Smooth muscle cell (in vitro differentiated cells): ENCODE data around the gene KIF3B. TPM values are rescaled to one million over a fixed set of nuclear protein-coding genes. Genes with fewer than 3 reads are reported as not detected.

ENCODE experiments used
- DNase-seq: peaks from one replicate; lab custom pipeline; 2025; ENCODE audit not compliant: unreplicated experiment; lab: John Stamatoyannopoulos, UW
- H2AFZ ChIP-seq: fragments of 200-600 bp; sonication (generic); 2 replicates; pipeline ENCODE4 v1.6.0; 2016; ENCODE audit warnings: antibody characterized with exemption, low read depth, mild to moderate bottlenecking
- H3F3A ChIP-seq: fragments of 200-600 bp; sonication (generic); 2 replicates; pipeline ENCODE4 v1.6.0; 2017; ENCODE audit warnings: antibody characterized with exemption, low read depth
- H3K27ac ChIP-seq: fragments of 200-600 bp; sonication (generic); 2 replicates; pipeline ENCODE4 v1.5.1; 2016; ENCODE audit warnings: low read depth, mild to moderate bottlenecking
- H3K27me3 ChIP-seq: fragments of 200-600 bp; sonication (generic); 2 replicates; pipeline ENCODE4 v1.6.1; 2016; ENCODE audit warnings: low read depth, mild to moderate bottlenecking
- H3K36me3 ChIP-seq: fragments of 200-600 bp; sonication (generic); 2 replicates; pipeline ENCODE4 v1.5.1; 2016; ENCODE audit warnings: low read depth
- H3K4me1 ChIP-seq: fragments of 200-600 bp; sonication (generic); 2 replicates; pipeline ENCODE4 v1.5.1; 2016; ENCODE audit warnings: low read depth
- H3K4me2 ChIP-seq: fragments of 200-600 bp; sonication (generic); 2 replicates; pipeline ENCODE4 v1.6.0; 2016; ENCODE audit warnings: mild to moderate bottlenecking
- H3K4me3 ChIP-seq: fragments of 200-600 bp; sonication (generic); 2 replicates; pipeline ENCODE4 v1.5.1; 2016; ENCODE audit warnings: mild to moderate bottlenecking
- H3K79me2 ChIP-seq: fragments of 200-600 bp; sonication (generic); 2 replicates; pipeline ENCODE4 v1.6.0; 2016; ENCODE audit warnings: low read depth, mild to moderate bottlenecking
- H3K9ac ChIP-seq: fragments of 200-600 bp; sonication (generic); 2 replicates; pipeline ENCODE4 v1.6.0; 2016; ENCODE audit warnings: low read depth
- H3K9me3 ChIP-seq: fragments of 200-600 bp; sonication (generic); replicated peaks from 2 replicates; pipeline ENCODE4 v1.5.1; 2016; ENCODE audit warnings: low read depth
- H4K20me1 ChIP-seq: fragments of 200-600 bp; sonication (generic); 2 replicates; pipeline ENCODE4 v1.6.0; 2016; ENCODE audit warnings: low read depth
- CTCF ChIP-seq: fragments of 200-600 bp; sonication (generic); IDR thresholded peaks from 2 replicates; pipeline ENCODE4 v1.5.1; 2017; ENCODE audit warnings: borderline replicate concordance, mild to moderate bottlenecking, antibody characterized with exemption; ENCODE audit not compliant: insufficient read depth, poor library complexity, severe bottlenecking
- WGBS: methylation state at CpG from one replicate; pipeline ENCODE4 v1.1.7; 2016; ENCODE audit warnings: low lambda C conversion rate; 5-methylcytosine and 5-hydroxymethylcytosine counted together
- polyA plus RNA-seq: library from polyadenylated mRNA; unstranded; fragments of >200 nt; fragmentation: Nextera tagmentation; extraction: Ambion mirVana; gene quantifications from 2 replicates; pipeline ENCODE4 v1.2.1, GENCODE V29; 2016
- total RNA-seq: library from RNA; depleted of rRNA; stranded (reverse); fragments of >200 nt; gene quantifications from 2 replicates; pipeline ENCODE4 v1.2.3, GENCODE V29; 2014

The KIF3B gene
- total and polyA plus RNA-seq, 2 experiments from 2014 or later: 8.2 to 20.0 TPM

DNA sequence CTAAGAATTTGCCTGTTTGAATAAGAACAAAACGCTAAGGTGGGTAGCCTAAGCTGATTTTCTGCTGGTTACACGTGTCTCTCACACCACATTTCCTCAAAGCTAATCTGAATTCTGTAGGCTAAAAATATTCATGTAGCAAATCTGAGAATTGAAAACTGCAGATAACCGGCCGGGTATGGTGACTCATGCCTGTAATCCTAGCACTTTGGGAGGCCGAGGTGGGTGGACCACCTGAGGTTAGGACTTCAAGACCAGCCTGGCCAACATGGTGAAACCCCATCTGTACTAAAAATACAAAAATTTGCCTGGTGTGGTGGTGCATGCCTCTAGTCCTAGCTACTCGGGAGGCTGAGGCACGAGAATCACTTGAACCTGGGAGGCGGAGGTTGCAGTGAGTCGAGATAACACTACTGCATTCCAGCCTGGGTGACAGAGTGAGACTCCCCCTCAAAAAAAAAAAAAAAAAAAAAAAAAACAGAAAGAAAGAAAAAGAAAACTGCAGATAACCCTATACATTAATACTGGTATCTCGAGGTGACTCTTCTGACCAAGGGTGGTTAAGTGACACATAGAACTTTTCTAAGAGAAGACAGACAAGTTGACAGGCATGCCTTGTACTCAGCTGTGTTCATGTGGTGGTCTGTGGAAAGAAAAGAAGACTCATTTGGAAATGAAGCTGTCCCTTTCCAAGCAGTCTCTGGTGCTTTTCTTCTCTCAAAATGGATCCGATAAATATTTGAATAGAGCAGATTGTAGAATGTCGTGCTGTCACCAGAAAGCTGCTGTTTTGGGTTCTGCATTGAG is 55.9 kb downstream of the KIF3B start:
- Histone ChIP-seq H4K20me1 (peaks cover 5% of the 10 kb centered on the region), H3K79me2 (no peaks in the 10 kb centered on the region), H3K4me2 (peak overlapping the region; percentile 48), H3K4me1 (no peaks in the 10 kb centered on the region), H3F3A (peaks cover 4% of the 10 kb centered on the region), H3K27me3 (no peaks in the 10 kb centered on the region), H3K9ac (no peak overlapping the region), H3K27ac (peak overlapping the region; percentile 44), H3K4me3 (no peak overlapping the region), H3K9me3 (no peaks in the 10 kb centered on the region), H3K36me3 (peaks cover 8% of the 10 kb centered on the region), H2AFZ (no peak overlapping the region)
- DNase-seq: no peak
- TF ChIP-seq CTCF: no peak
- 73% methylated on average over 12 of the region's 12 CpGs for WGBS

DNA sequence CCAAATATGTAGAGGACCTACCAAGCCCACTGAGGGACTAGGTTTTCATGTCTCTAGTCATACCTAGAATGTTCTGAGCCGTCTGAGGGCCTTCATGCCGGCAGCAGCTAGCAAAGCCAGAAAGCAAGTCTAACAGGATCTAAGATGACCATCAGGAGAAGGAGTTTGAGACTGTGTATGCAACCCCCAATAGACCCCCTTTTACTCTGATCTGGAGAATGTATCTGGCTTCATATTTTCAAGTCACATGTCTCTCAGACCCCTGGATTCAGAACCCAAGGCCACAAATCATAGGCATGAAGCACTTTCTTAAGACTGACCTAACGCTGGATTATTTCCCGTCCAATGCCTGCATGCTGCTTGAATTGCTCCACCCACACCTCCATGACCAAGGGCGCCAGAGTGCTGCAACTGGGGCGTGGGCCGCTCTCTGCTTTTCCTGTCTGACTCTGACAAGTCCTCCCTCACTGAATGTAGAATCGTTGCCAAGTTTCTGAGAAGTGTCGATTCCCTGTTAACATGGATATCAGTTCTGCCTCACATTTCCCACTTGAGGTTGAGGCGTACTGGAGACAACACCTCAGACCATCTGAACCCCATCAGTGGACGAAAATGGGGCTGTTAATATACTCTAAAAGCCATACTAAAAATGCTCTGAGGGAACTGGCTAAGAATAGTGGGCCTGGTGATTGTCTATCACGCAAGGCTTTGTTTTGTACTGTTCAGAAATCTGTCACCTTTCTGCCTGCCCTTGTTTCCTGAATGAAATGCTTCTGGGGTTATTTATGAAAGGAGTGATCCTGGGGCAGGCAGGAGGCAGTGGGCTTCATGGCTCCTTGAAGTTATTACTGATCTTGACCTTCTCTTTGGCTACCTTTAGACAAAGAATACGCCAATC is 56.8 kb downstream of the KIF3B start:
- WGBS: 89% methylated on average over 13 of the region's 13 CpGs
- H3K4me1 ChIP-seq: no peaks in the 10 kb centered on the region
- no peaks in the 10 kb centered on the region for H3K27me3 ChIP-seq
- H3K9me3 ChIP-seq: no peaks in the 10 kb centered on the region
- peaks cover 8% of the 10 kb centered on the region for H3K36me3 ChIP-seq
- peaks cover 4% of the 10 kb centered on the region for H3F3A ChIP-seq
- H4K20me1 ChIP-seq: peaks cover 5% of the 10 kb centered on the region
- H3K27ac ChIP-seq: no peak overlapping the region
- DNase-seq: no peak
- TF ChIP-seq CTCF: no peak
- H3K4me2 ChIP-seq: no peak overlapping the region
- H2AFZ ChIP-seq: no peak overlapping the region
- no peak overlapping the region for H3K9ac ChIP-seq
- H3K4me3 ChIP-seq: no peak overlapping the region
- no peaks in the 10 kb centered on the region for H3K79me2 ChIP-seq

DNA sequence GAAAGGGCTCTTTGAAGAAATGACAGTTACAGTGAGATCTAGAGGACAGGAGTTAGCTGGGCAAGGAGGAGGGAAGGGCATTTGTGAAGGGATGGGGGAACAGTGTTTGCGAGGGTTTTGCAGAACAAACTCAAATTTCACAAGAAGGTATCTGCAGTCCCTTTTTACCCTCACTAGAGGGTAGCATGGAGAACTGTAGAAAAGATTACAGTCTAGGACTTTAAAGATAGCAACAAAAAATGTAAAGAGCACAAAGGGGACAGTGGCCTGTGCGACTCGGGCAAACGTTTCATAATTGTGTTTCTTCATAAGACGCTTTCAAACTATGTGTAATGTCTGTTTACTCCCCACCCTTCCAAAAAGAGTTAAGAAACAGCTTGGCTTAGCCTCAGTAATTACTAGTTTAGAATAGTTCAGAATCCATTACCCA is 59.5 kb downstream of the KIF3B start:
- Histone ChIP-seq H3K9me3 (no peaks in the 10 kb centered on the region), H3F3A (peaks cover 2% of the 10 kb centered on the region), H3K9ac (no peak overlapping the region), H3K36me3 (no peaks in the 10 kb centered on the region), H3K27ac (no peak overlapping the region), H3K27me3 (no peaks in the 10 kb centered on the region), H2AFZ (no peak overlapping the region), H3K4me1 (no peaks in the 10 kb centered on the region), H4K20me1 (peaks cover 5% of the 10 kb centered on the region), H3K4me2 (peak overlapping the region; percentile 18), H3K79me2 (no peaks in the 10 kb centered on the region), H3K4me3 (no peak overlapping the region)
- 38% methylated on average over 5 of the region's 5 CpGs for WGBS
- peak; percentile 54 for TF ChIP-seq CTCF
- DNase-seq: no peak
